Uterus (tissue), 2 donors: ENCODE measurements around the gene SLC9A8.

Experiments used
- CTCF ChIP-seq, 4 experiments: fragments of 200-600 bp in 2 of 4; fragments of 450-650 bp in 2 of 4; sonication (generic) in 2 of 4; IDR thresholded peaks; one replicate each; pipeline ENCODE4 v1.5.1; 2016 to 2019; ENCODE audit warnings: antibody characterized with exemption in 4 of 4, mild to moderate bottlenecking in 2 of 4, moderate library complexity in 1 of 4
- POLR2A ChIP-seq, 2 donors: fragments of 450-650 bp; IDR thresholded peaks; one replicate each; pipeline ENCODE4 v1.6.1; 2016; ENCODE audit warnings: antibody characterized with exemption in 2 of 2, mild to moderate bottlenecking in 1 of 2, moderate library complexity in 1 of 2

GRCh38 chr20:49814057-49814694, 1.5 kb downstream of the SLC9A8 start:
- no peak for TF ChIP-seq CTCF (IDR thresholded peaks at IDR 0.05)
- no peak for TF ChIP-seq POLR2A (IDR thresholded peaks at IDR 0.05)
